Measurements from ENCODE around the gene DFFB. TPM values are rescaled to one million over a fixed set of nuclear protein-coding genes. Genes with fewer than 3 reads are reported as not detected.

DFFB gene
- total RNA-seq, 3 donors from 2014 or later: 7.6 to 9.2 (median 8.4) TPM

DNA sequence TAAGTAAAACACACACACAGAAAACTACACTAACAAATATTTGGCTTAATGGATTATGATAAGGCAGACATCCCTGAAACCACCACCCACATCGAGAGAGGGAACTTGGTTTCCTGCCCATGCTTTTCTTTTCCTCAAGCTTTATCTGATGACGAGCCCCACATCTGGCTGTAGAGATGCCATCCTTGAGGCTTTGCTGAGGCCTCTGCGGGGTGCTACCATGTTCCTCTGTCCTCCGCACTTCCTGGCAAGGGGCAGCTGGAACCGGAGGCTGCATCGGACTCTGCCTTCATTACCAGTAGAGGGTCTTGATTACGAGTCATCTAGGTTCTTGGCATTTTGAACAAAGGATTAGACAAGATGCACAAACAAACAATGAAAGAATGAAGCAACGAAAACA, 64.5 kb downstream of the DFFB start:
- H3K36me3 ChIP-seq (ENCODE audit: low read depth): no peaks in the 10 kb centered on the region
- intact Hi-C loops (cut with DNase I, micrococcal nuclease): no loop called here
- no peaks in the 10 kb centered on the region for H3K4me1 ChIP-seq (ENCODE audit: low read depth)
- no peak overlapping the region for H3K4me3 ChIP-seq
- no peaks in the 10 kb centered on the region for H3K9me3 ChIP-seq
- no peak for ATAC-seq
- TF ChIP-seq, protein P1, sequence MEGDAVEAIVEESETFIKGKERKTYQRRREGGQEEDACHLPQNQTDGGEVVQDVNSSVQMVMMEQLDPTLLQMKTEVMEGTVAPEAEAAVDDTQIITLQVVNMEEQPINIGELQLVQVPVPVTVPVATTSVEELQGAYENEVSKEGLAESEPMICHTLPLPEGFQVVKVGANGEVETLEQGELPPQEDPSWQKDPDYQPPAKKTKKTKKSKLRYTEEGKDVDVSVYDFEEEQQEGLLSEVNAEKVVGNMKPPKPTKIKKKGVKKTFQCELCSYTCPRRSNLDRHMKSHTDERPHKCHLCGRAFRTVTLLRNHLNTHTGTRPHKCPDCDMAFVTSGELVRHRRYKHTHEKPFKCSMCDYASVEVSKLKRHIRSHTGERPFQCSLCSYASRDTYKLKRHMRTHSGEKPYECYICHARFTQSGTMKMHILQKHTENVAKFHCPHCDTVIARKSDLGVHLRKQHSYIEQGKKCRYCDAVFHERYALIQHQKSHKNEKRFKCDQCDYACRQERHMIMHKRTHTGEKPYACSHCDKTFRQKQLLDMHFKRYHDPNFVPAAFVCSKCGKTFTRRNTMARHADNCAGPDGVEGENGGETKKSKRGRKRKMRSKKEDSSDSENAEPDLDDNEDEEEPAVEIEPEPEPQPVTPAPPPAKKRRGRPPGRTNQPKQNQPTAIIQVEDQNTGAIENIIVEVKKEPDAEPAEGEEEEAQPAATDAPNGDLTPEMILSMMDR (IDR thresholded peaks at IDR 0.05): no peak
- DNase-seq: no peak

DNA sequence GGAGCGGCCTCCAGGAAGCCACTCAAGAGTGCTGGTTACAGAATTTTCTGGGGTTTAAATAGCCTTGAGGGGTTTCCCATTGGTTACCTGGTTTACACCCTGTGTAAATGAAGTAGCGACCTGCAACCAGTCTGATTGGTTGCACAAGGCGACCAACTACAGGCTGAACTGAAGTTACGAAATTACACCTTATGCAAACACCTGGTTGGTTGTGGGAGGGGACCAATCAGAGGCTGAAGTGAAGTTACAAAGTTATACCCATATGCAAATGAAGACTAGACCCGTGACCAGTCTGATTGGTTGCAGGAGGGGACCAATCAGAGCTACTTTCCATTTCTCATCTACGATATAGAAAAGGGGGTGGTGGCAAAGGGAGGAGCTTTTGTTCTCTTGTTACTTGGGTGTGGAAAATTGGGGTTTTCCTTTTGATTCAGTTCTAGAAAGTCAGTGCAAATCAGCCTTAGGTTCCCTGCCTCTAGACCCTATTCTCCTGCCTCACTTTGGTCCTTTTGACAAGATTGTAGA, 65.0 kb downstream of the DFFB start:
- no peaks in the 10 kb centered on the region for H3K36me3 ChIP-seq (ENCODE audit: low read depth)
- DNase-seq (no peak), ATAC-seq (peak; percentile 48)
- no peaks in the 10 kb centered on the region for H3K4me1 ChIP-seq (ENCODE audit: low read depth)
- intact Hi-C loops (cut with DNase I, micrococcal nuclease): no loop called here
- H3K9me3 ChIP-seq: no peaks in the 10 kb centered on the region
- TF ChIP-seq, protein P1 (IDR thresholded peaks at IDR 0.05): no peak
- no peak overlapping the region for H3K4me3 ChIP-seq

DNA sequence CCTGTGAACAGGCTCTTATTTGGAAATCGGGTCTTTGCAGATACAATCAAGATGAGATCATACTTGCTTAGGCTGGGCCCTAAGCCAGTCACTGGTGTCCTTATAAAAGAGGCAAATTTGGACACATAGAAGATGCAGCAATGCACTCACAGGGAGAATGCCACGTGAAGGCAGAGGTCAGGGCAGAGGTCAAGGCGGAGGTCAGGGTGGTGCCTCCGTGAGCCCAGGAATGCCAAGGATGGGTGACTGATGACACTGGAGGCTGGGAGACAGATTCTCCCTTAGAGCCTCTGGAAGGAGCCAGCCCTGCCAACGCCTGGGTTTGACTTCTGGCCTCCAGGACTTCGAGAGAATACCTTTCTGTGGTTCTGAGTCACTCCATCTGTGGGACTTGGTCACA, 65.6 kb downstream of the DFFB start:
- no peaks in the 10 kb centered on the region for H3K4me1 ChIP-seq (ENCODE audit: low read depth)
- no peaks in the 10 kb centered on the region for H3K9me3 ChIP-seq
- no peak for DNase-seq
- no peaks in the 10 kb centered on the region for H3K36me3 ChIP-seq (ENCODE audit: low read depth)
- intact Hi-C loops (cut with DNase I, micrococcal nuclease): no loop called here
- TF ChIP-seq, protein P1 (IDR thresholded peaks at IDR 0.05): no peak
- ATAC-seq: no peak
- no peak overlapping the region for H3K4me3 ChIP-seq

DNA sequence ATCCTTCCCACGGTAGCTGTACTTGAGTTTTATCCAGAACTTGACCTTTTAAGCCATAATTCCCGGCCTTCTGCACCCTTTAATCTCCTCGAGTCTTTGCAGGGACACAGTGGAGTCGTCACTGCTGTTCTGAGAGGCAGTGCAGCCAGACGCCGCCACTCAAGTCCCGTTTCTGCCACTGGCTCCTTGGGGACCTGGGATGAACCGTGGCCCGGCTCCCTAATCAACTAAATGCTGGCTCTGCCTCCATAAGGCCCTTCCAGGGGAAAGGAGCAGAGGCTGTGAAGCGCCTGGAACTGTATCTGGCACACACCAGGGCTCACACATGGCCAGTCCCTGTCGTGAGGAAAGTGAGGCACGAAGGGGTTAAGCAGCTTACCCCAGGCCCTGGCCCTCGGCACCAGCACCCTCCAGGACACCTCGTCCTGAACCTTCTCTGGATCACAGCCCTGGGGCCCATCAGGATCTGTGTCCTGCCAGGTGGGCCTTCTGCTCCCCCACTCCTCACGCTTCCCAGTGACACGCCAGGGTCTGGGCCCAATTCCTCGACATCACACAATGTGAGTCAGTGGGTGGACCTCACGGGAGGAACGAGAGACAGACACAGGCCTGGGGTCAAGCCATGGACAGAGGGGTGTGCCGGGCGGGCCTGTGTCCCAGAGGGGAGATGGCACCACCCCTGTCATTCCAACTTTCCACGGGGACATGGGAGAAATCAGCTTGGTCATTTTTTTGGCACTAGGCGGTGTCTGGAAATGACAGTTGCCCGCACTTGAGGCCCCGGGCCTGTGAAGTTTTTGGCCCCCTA, 66.3 kb downstream of the DFFB start:
- H3K9me3 ChIP-seq: no peaks in the 10 kb centered on the region
- intact Hi-C loops (cut with DNase I, micrococcal nuclease): no loop called here
- H3K4me1 ChIP-seq (ENCODE audit: low read depth): no peaks in the 10 kb centered on the region
- no peak for ATAC-seq
- no peak overlapping the region for H3K4me3 ChIP-seq
- no peaks in the 10 kb centered on the region for H3K36me3 ChIP-seq (ENCODE audit: low read depth)
- TF ChIP-seq, protein P1 (IDR thresholded peaks at IDR 0.05): no peak
- no peak for DNase-seq

DNA sequence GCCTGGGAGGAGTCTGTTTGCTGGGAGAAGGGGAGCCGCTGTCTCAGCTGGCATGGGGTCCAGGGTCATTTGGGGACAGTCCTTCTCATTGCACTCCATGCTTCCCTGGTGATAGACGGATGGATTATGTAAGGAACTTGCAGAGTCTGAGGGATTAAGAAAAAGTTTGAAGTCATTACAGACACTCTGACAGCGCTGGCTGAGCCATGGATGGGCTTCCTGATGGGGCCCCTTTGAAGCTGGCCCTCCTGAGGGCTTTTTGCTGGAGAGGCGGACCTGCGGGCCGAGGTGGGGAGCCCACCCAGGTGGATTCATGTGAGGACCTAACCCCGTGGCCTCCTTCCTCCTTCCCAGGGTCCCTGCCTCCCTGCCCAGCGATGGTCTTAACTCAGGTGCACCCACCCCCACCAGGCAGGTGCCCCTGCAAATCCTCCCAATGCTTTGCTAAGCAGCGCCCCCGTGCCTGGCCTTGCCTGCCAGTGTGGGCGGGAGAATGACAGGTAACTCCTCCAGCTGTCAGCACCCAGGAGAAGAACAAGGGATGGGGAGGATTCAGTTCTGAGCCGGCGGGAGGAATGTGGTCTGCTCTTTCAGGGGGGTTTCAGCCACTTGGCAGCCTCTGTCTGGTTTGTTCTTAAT, 67.0 kb downstream of the DFFB start:
- no peaks in the 10 kb centered on the region for H3K9me3 ChIP-seq
- TF ChIP-seq, protein P1 (IDR thresholded peaks at IDR 0.05): no peak
- no peaks in the 10 kb centered on the region for H3K4me1 ChIP-seq (ENCODE audit: low read depth)
- DNase-seq (no peak), ATAC-seq (no peak)
- no peaks in the 10 kb centered on the region for H3K36me3 ChIP-seq (ENCODE audit: low read depth)
- no peak overlapping the region for H3K4me3 ChIP-seq
- intact Hi-C loops (cut with DNase I, micrococcal nuclease): no loop called here
